ENCODE measurements around the gene LMF1. TPM values are rescaled to one million over a fixed set of nuclear protein-coding genes. Genes with fewer than 3 reads are reported as not detected.
A peak's percentile ranks its signal among the peaks of the same experiment; 100 is the strongest.

The LMF1 gene
- total and polyA plus RNA-seq, 2 of the 13 experiments (the other 11 are each of a cell fraction or from before 2014, with no cell fraction given), result 6.8 to 8.5 TPM

- TF ChIP-seq, protein P1, sequence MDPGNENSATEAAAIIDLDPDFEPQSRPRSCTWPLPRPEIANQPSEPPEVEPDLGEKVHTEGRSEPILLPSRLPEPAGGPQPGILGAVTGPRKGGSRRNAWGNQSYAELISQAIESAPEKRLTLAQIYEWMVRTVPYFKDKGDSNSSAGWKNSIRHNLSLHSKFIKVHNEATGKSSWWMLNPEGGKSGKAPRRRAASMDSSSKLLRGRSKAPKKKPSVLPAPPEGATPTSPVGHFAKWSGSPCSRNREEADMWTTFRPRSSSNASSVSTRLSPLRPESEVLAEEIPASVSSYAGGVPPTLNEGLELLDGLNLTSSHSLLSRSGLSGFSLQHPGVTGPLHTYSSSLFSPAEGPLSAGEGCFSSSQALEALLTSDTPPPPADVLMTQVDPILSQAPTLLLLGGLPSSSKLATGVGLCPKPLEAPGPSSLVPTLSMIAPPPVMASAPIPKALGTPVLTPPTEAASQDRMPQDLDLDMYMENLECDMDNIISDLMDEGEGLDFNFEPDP (CRISPR knock-in tag; conservative IDR thresholded peaks at IDR 0.05), result no peak
- TF ChIP-seq ZNF350 (CRISPR knock-in tag; IDR thresholded peaks at IDR 0.05; ENCODE audit: borderline replicate concordance, low read depth) (no peak; the same call in 1 of the 2 replicates), ZNF292 (CRISPR knock-in tag; IDR thresholded peaks at IDR 0.05; ENCODE audit: borderline replicate concordance, low read depth) (peak; percentile 9; the same call in 1 of the 2 replicates), TRIM24 (CRISPR knock-in tag; IDR thresholded peaks at IDR 0.05) (no peak; the same call in 1 of the 2 replicates), ZNF432 (CRISPR knock-in tag; IDR thresholded peaks at IDR 0.05; ENCODE audit: borderline replicate concordance) (no peak), ZNF770 (CRISPR knock-in tag; IDR thresholded peaks at IDR 0.05) (no peak), ZNF17 (CRISPR knock-in tag; IDR thresholded peaks at IDR 0.05) (no peak), ZBTB25 (CRISPR knock-in tag; IDR thresholded peaks at IDR 0.05) (no peak), ZNF563 (CRISPR knock-in tag; IDR thresholded peaks at IDR 0.05) (no peak; the same call in 1 of the 2 replicates), ZFP90 (CRISPR knock-in tag; IDR thresholded peaks at IDR 0.05; ENCODE audit: borderline replicate concordance) (no peak), ZNF674 (CRISPR knock-in tag; IDR thresholded peaks at IDR 0.05; ENCODE audit: low read depth) (no peak), SNAPC2 (CRISPR knock-in tag; IDR thresholded peaks at IDR 0.05) (peak; percentile 58; the same call in 1 of the 2 replicates), SIN3B (IDR thresholded peaks at IDR 0.05; ENCODE audit: low read length) (no peak), GZF1 (CRISPR knock-in tag; IDR thresholded peaks at IDR 0.05) (no peak), AHR (CRISPR knock-in tag; IDR thresholded peaks at IDR 0.05) (no peak), HES4 (CRISPR knock-in tag; IDR thresholded peaks at IDR 0.05; ENCODE audit: borderline replicate concordance) (no peak), CENPX (CRISPR knock-in tag; IDR thresholded peaks at IDR 0.05) (no peak), YEATS2 (CRISPR knock-in tag; IDR thresholded peaks at IDR 0.05; ENCODE audit: borderline replicate concordance) (no peak), NFYC (CRISPR knock-in tag; IDR thresholded peaks at IDR 0.05) (no peak), ZEB1 (IDR thresholded peaks at IDR 0.05; ENCODE audit: insufficient replicate concordance, low read depth) (no peak), PAX8 (CRISPR knock-in tag; IDR thresholded peaks at IDR 0.05; ENCODE audit: borderline replicate concordance) (no peak), ZBTB38 (CRISPR knock-in tag; IDR thresholded peaks at IDR 0.05) (0 out of 2 replicates have a peak, but pooled peaks have one; percentile 3), JUNB (CRISPR knock-in tag; IDR thresholded peaks at IDR 0.05; ENCODE audit: borderline replicate concordance) (no peak), GTF3A (CRISPR knock-in tag; conservative IDR thresholded peaks at IDR 0.05) (no peak)
- TF ChIP-seq, protein P2, sequence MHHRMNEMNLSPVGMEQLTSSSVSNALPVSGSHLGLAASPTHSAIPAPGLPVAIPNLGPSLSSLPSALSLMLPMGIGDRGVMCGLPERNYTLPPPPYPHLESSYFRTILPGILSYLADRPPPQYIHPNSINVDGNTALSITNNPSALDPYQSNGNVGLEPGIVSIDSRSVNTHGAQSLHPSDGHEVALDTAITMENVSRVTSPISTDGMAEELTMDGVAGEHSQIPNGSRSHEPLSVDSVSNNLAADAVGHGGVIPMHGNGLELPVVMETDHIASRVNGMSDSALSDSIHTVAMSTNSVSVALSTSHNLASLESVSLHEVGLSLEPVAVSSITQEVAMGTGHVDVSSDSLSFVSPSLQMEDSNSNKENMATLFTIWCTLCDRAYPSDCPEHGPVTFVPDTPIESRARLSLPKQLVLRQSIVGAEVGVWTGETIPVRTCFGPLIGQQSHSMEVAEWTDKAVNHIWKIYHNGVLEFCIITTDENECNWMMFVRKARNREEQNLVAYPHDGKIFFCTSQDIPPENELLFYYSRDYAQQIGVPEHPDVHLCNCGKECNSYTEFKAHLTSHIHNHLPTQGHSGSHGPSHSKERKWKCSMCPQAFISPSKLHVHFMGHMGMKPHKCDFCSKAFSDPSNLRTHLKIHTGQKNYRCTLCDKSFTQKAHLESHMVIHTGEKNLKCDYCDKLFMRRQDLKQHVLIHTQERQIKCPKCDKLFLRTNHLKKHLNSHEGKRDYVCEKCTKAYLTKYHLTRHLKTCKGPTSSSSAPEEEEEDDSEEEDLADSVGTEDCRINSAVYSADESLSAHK (CRISPR knock-in tag; IDR thresholded peaks at IDR 0.05; ENCODE audit: borderline replicate concordance), result no peak
Observed at GRCh38 chr16:971582-971905, 760 bp upstream of the LMF1 start (continued).

Measured in HepG2 (cell line).